PC-9 (cell line): ENCODE measurements around the gene INO80. TPM values are rescaled to one million over a fixed set of nuclear protein-coding genes. Genes with fewer than 3 reads are reported as not detected.

ENCODE experiments used
- BruUV-seq: library from RNA; stranded (reverse); fragments of 400-500 nt; replicated peaks from 2 replicates; lab custom pipeline; 2021; lab: Mats Ljungman, UMichigan
- CTCF ChIA-PET: fragments of 300-600 bp; sonication (Branson Sonifier 250); formaldehyde crosslinking; loops from one replicate; lab custom pipeline; 2022; ENCODE audit warnings: antibody characterized with exemption; lab: Charles Lee
- POLR2A ChIA-PET: fragments of 300-600 bp; sonication (Branson Sonifier 250); formaldehyde crosslinking; loops from one replicate; lab custom pipeline; 2022; ENCODE audit warnings: antibody characterized with exemption; ENCODE audit not compliant: unreplicated experiment; lab: Charles Lee
- DNase-seq, 2 experiments: peaks; one replicate each; pipeline versions ENCODE4 v3.0.0 to v3.0.0-alpha.2; 2015 to 2022; ENCODE audit warnings: mixed read lengths in 1 of 2
- H2AFZ ChIP-seq: fragments of 200-600 bp; sonication (generic); 2 replicates; pipeline ENCODE4 v1.8.1; 2017; ENCODE audit warnings: antibody characterized with exemption
- H3F3A ChIP-seq: fragments of 200-600 bp; sonication (generic); 2 replicates; pipeline ENCODE4 v1.8.1; 2017; ENCODE audit warnings: antibody characterized with exemption, mild to moderate bottlenecking, low read depth; ENCODE audit not compliant: insufficient read depth
- H3K27ac ChIP-seq: fragments of 200-600 bp; sonication (generic); 2 replicates; pipeline ENCODE4 v1.6.1; 2016; ENCODE audit warnings: mixed run types
- H3K27me3 ChIP-seq: fragments of 200-600 bp; sonication (generic); 2 replicates; pipeline ENCODE4 v1.6.1; 2016; ENCODE audit warnings: low read depth, mixed run types; ENCODE audit not compliant: insufficient read depth
- H3K36me3 ChIP-seq: fragments of 200-600 bp; sonication (generic); 2 replicates; pipeline ENCODE4 v1.6.1; 2016; ENCODE audit warnings: low read depth, mixed run types
- H3K4me1 ChIP-seq: fragments of 200-600 bp; sonication (generic); replicated peaks from 2 replicates; pipeline ENCODE4 v1.6.1; 2016; ENCODE audit warnings: mixed run types; ENCODE audit not compliant: insufficient read depth
- H3K4me2 ChIP-seq: fragments of 200-600 bp; sonication (generic); 2 replicates; pipeline ENCODE4 v1.6.1; 2017; ENCODE audit warnings: mixed run types
- H3K4me3 ChIP-seq: fragments of 200-600 bp; sonication (generic); 2 replicates; pipeline ENCODE4 v1.6.1; 2016; ENCODE audit warnings: mixed run types
- H3K79me2 ChIP-seq: fragments of 200-600 bp; sonication (generic); 2 replicates; pipeline ENCODE4 v1.6.1; 2017; ENCODE audit warnings: low read depth, mixed run types
- H3K9me2 ChIP-seq: fragments of 200-600 bp; sonication (generic); 2 replicates; pipeline ENCODE4 v1.8.1; 2017; ENCODE audit warnings: mild to moderate bottlenecking; ENCODE audit not compliant: insufficient read depth
- H3K9me3 ChIP-seq: fragments of 200-600 bp; sonication (generic); 2 replicates; pipeline ENCODE4 v1.8.1; 2016; ENCODE audit warnings: low read depth; ENCODE audit not compliant: insufficient read depth
- H4K20me1 ChIP-seq: fragments of 200-600 bp; sonication (generic); 2 replicates; pipeline ENCODE4 v1.8.1; 2017; ENCODE audit not compliant: insufficient read depth
- EZH2 ChIP-seq: fragments of 200-600 bp; sonication (generic); IDR thresholded peaks from 2 replicates; pipeline ENCODE4 v1.8.0; 2017; ENCODE audit warnings: antibody characterized with exemption, low read depth
- intact Hi-C: fragments of 100-400 bp; cut with micrococcal nuclease; formaldehyde crosslinking; loops from one replicate; pipeline ENCODE4 v1.10.0; 2022; ENCODE audit not compliant: unreplicated experiment
- total RNA-seq: library from RNA; stranded (reverse); gene quantifications from 2 replicates; pipeline ENCODE4 v1.2.3, GENCODE V29; 2021
- TF ChIP-seq, protein P1 (sequence below): fragments of 200-600 bp; sonication (generic); conservative IDR thresholded peaks from 2 replicates; pipeline ENCODE4 v1.6.1; 2017; ENCODE audit warnings: mixed run types, antibody characterized with exemption, mild to moderate bottlenecking, moderate library complexity

INO80 gene
- total RNA-seq, 1 experiment from 2014 or later = 18.8 TPM

DNA sequence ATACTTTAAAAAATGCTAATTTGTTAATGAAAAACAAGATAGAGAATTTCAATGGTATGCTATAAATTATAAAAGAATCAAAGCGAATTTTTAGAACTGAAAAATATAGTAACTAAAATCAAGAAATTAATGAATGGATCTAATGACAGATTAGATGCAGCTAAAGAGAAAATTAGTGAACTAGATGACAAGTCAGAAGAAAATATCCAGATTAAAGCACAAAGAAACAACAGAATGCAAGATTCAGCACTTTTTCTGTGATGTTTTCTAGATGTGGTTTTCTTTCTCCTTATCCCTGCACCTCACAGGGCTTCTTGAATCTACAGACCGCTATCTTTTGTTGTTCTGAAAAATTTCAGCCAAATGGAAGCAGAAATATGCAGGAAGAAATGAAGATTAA, 54.4 kb downstream of the INO80 start:
- no peaks in the 10 kb centered on the region for H4K20me1 ChIP-seq
- no peaks in the 10 kb centered on the region for H3K9me2 ChIP-seq
- TF ChIP-seq EZH2 = no peak
- TF ChIP-seq, protein P1, sequence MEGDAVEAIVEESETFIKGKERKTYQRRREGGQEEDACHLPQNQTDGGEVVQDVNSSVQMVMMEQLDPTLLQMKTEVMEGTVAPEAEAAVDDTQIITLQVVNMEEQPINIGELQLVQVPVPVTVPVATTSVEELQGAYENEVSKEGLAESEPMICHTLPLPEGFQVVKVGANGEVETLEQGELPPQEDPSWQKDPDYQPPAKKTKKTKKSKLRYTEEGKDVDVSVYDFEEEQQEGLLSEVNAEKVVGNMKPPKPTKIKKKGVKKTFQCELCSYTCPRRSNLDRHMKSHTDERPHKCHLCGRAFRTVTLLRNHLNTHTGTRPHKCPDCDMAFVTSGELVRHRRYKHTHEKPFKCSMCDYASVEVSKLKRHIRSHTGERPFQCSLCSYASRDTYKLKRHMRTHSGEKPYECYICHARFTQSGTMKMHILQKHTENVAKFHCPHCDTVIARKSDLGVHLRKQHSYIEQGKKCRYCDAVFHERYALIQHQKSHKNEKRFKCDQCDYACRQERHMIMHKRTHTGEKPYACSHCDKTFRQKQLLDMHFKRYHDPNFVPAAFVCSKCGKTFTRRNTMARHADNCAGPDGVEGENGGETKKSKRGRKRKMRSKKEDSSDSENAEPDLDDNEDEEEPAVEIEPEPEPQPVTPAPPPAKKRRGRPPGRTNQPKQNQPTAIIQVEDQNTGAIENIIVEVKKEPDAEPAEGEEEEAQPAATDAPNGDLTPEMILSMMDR = no peak
- H3K36me3 ChIP-seq = peaks cover 27% of the 10 kb centered on the region; the same call in 1 of the 2 replicates
- DNase-seq = no peak
- ChIA-PET CTCF (no interaction called here), POLR2A (no interaction called here)
- intact Hi-C loops = no loop called here
- no peak overlapping the region for H3K27ac ChIP-seq
- H3K9me3 ChIP-seq = no peaks in the 10 kb centered on the region
- H3K79me2 ChIP-seq = no peaks in the 10 kb centered on the region
- BruUV-seq = no TSS peak
- H3K4me3 ChIP-seq = no peak overlapping the region
- no peaks in the 10 kb centered on the region for H3K4me1 ChIP-seq
- H3K27me3 ChIP-seq = no peaks in the 10 kb centered on the region
- H2AFZ ChIP-seq = no peak overlapping the region
- H3K4me2 ChIP-seq = no peak overlapping the region
- H3F3A ChIP-seq = no peaks in the 10 kb centered on the region; the same call in 1 of the 2 replicates

DNA sequence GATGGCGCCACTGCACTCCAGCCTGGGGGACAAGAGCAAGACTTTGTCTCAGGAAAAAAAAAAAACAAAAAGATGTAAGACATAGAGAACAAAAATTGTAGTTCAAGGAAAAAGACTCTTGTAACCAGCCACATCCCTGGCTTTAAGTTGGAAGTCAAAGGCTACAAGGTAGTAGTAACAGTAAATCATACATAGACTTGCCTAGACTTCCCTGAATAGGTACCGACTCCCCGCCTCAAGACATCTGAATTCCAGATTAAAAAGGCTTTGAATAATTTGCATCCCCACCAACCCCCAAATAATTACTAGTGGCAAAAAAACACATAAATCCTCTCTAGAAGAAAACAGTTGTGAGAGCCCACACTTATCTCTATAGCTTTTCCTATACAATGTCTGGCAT, 55.6 kb downstream of the INO80 start:
- Histone ChIP-seq H3K9me2 (no peaks in the 10 kb centered on the region), H3K4me2 (no peak overlapping the region), H4K20me1 (no peaks in the 10 kb centered on the region), H3K27ac (no peak overlapping the region), H3K4me1 (no peaks in the 10 kb centered on the region), H2AFZ (no peak overlapping the region), H3K27me3 (no peaks in the 10 kb centered on the region), H3K4me3 (no peak overlapping the region), H3K79me2 (no peaks in the 10 kb centered on the region), H3F3A (no peaks in the 10 kb centered on the region; the same call in 1 of the 2 replicates), H3K36me3 (peaks cover 36% of the 10 kb centered on the region; the same call in 1 of the 2 replicates), H3K9me3 (no peaks in the 10 kb centered on the region)
- ChIA-PET CTCF (no interaction called here), POLR2A (no interaction called here)
- no TSS peak for BruUV-seq
- TF ChIP-seq EZH2 = no peak
- TF ChIP-seq, protein P1 = no peak
- DNase-seq = no peak
- intact Hi-C loops = no loop called here

DNA sequence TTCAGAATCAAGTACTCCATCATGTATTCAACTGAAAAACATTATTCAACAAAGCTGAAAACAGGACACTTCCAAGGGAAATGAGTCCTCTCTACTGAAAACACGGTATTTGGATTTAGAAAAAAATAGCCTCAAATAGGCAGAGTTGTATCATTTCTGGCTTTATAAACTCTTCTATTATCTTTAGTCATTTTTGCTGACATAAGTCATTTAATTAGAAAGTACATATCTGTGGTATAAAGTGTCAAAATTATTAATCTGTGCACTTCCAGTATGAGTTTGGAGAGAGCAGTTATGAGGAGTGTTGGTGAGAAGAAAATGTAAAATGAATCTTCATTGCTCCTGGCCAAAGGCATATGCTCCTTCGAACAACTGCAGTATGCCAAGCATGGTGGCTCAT, 59.3 kb downstream of the INO80 start:
- POLR2A ChIA-PET = no interaction called here
- no peaks in the 10 kb centered on the region for H3K79me2 ChIP-seq
- no peaks in the 10 kb centered on the region for H3K9me3 ChIP-seq
- H3K27ac ChIP-seq = no peak overlapping the region
- no peaks in the 10 kb centered on the region for H3K4me1 ChIP-seq
- H3K4me2 ChIP-seq = no peak overlapping the region
- H3K27me3 ChIP-seq = no peaks in the 10 kb centered on the region
- H3K36me3 ChIP-seq = peaks cover 19% of the 10 kb centered on the region; the same call in 1 of the 2 replicates
- no peaks in the 10 kb centered on the region for H4K20me1 ChIP-seq
- no peak overlapping the region for H3K4me3 ChIP-seq
- TF ChIP-seq EZH2 = no peak
- H3K9me2 ChIP-seq = no peaks in the 10 kb centered on the region
- DNase-seq = no peak
- H2AFZ ChIP-seq = no peak overlapping the region
- H3F3A ChIP-seq = no peaks in the 10 kb centered on the region; the same call in 1 of the 2 replicates
- no TSS peak for BruUV-seq
- intact Hi-C loops = no loop called here
- CTCF ChIA-PET = no interaction called here

- no peaks in the 10 kb centered on the region; the same call in 1 of the 2 replicates for H3F3A ChIP-seq
- intact Hi-C loops = no loop called here
- H3K9me3 ChIP-seq = no peaks in the 10 kb centered on the region
- no peak overlapping the region for H3K4me3 ChIP-seq
- no peaks in the 10 kb centered on the region for H3K4me1 ChIP-seq
- no peak for DNase-seq
- no TSS peak for BruUV-seq
- H3K36me3 ChIP-seq = peaks cover 19% of the 10 kb centered on the region; the same call in 1 of the 2 replicates
- no peaks in the 10 kb centered on the region for H3K79me2 ChIP-seq
- H3K9me2 ChIP-seq = no peaks in the 10 kb centered on the region
- TF ChIP-seq, protein P1 = no peak
- no peak for TF ChIP-seq EZH2
- ChIA-PET POLR2A (no interaction called here), CTCF (no interaction called here)
- no peak overlapping the region for H2AFZ ChIP-seq
- H3K4me2 ChIP-seq = no peak overlapping the region
- no peak overlapping the region for H3K27ac ChIP-seq
- H3K27me3 ChIP-seq = no peaks in the 10 kb centered on the region
- no peaks in the 10 kb centered on the region for H4K20me1 ChIP-seq
Observed at GRCh38 chr15:41055706-41056105, 60.4 kb downstream of the INO80 start.
